ENCODE results near the gene SETD6. TPM values are rescaled to one million over a fixed set of nuclear protein-coding genes. Genes with fewer than 3 reads are reported as not detected.

SETD6 gene
- total and polyA plus RNA-seq, 2 of the 8 experiments (the other 6 are each of a cell fraction or from before 2014, with no cell fraction given): 25.3 to 40.5 TPM

DNA sequence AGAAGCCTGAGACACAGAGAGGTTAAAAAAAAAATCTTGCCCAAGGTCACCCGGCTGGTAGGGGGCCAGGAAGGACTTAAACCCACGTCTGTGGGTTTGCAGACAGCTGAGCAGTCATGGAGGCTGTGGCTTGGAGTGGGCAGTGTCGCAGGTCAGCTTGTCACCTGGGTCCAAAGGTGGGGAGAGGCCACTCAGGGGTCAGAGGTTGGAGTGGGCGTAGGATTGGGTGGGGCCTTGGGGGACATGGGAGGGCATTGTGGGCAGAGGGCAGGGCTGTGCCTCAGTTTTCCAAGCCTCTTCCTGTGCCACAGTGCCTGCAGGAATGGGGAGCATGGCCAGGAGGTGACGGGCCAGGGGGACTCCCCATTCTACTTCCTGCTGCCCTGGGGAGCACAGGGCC, 17.4 kb upstream of the SETD6 start (continued):
- TF ChIP-seq, protein P1, sequence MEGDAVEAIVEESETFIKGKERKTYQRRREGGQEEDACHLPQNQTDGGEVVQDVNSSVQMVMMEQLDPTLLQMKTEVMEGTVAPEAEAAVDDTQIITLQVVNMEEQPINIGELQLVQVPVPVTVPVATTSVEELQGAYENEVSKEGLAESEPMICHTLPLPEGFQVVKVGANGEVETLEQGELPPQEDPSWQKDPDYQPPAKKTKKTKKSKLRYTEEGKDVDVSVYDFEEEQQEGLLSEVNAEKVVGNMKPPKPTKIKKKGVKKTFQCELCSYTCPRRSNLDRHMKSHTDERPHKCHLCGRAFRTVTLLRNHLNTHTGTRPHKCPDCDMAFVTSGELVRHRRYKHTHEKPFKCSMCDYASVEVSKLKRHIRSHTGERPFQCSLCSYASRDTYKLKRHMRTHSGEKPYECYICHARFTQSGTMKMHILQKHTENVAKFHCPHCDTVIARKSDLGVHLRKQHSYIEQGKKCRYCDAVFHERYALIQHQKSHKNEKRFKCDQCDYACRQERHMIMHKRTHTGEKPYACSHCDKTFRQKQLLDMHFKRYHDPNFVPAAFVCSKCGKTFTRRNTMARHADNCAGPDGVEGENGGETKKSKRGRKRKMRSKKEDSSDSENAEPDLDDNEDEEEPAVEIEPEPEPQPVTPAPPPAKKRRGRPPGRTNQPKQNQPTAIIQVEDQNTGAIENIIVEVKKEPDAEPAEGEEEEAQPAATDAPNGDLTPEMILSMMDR (IDR thresholded peaks at IDR 0.05; ENCODE audit: control extremely low read depth in 1 of 3, insufficient read depth in 1 of 3, low read depth in 1 of 3, low read length in 3 of 3): no peak
- TF ChIP-seq NRF1 (IDR thresholded peaks at IDR 0.05; ENCODE audit: low read depth, low read length) (no peak), JUND (IDR thresholded peaks at IDR 0.05; ENCODE audit: low read length) (no peak), CHD1 (IDR thresholded peaks at IDR 0.05; ENCODE audit: low read depth, low read length) (no peak), CBX8 (IDR thresholded peaks at IDR 0.05; ENCODE audit: borderline replicate concordance, low read depth, low read length) (no peak), EP300 (IDR thresholded peaks at IDR 0.05; ENCODE audit: borderline replicate concordance in 1 of 2, low read depth in 2 of 2, low read length in 2 of 2) (no peak), KDM4A (IDR thresholded peaks at IDR 0.05; ENCODE audit: low read depth, low read length, severe bottlenecking) (no peak)
- TF ChIP-seq, protein P2, sequence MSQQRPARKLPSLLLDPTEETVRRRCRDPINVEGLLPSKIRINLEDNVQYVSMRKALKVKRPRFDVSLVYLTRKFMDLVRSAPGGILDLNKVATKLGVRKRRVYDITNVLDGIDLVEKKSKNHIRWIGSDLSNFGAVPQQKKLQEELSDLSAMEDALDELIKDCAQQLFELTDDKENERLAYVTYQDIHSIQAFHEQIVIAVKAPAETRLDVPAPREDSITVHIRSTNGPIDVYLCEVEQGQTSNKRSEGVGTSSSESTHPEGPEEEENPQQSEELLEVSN (IDR thresholded peaks at IDR 0.05): no peak
